ENCODE data around the gene GPR107.

GPR107 gene

GRCh38 chr9:130053109-130053503 lies 600 bp upstream of the GPR107 start:
- in situ Hi-C loops (cut with MboI; ENCODE audit: low sequenced_read_pairs) = no loop called here

- in situ Hi-C loops (cut with MboI; ENCODE audit: low sequenced_read_pairs) = no loop called here
Observed at GRCh38 chr9:130054325-130054786, 650 bp downstream of the GPR107 start.

- in situ Hi-C loops (cut with MboI; ENCODE audit: low sequenced_read_pairs) = no loop called here
Observed at GRCh38 chr9:130054820-130055219, 1.1 kb downstream of the GPR107 start.

GRCh38 chr9:130058154-130058553 lies 4.4 kb downstream of the GPR107 start:
- in situ Hi-C loops (cut with MboI; ENCODE audit: low sequenced_read_pairs) = no loop called here

- in situ Hi-C loops (cut with MboI; ENCODE audit: low sequenced_read_pairs) = no loop called here
Observed at GRCh38 chr9:130058887-130059286, 5.2 kb downstream of the GPR107 start.

GRCh38 chr9:130060296-130060695 lies 6.6 kb downstream of the GPR107 start:
- in situ Hi-C loops (cut with MboI; ENCODE audit: low sequenced_read_pairs) = no loop called here

GRCh38 chr9:130062750-130063149 lies 9.0 kb downstream of the GPR107 start:
- in situ Hi-C loops (cut with MboI; ENCODE audit: low sequenced_read_pairs) = no loop called here

- in situ Hi-C loops (cut with MboI; ENCODE audit: low sequenced_read_pairs) = no loop called here
Observed at GRCh38 chr9:130064621-130065020, 10.9 kb downstream of the GPR107 start.

GRCh38 chr9:130069048-130069447 lies 15.3 kb downstream of the GPR107 start:
- in situ Hi-C loops (cut with MboI; ENCODE audit: low sequenced_read_pairs) = no loop called here

- in situ Hi-C loops (cut with MboI; ENCODE audit: low sequenced_read_pairs) = no loop called here
Observed at GRCh38 chr9:130072515-130073235, 19.0 kb downstream of the GPR107 start.

GRCh38 chr9:130073373-130073772 lies 19.7 kb downstream of the GPR107 start:
- in situ Hi-C loops (cut with MboI; ENCODE audit: low sequenced_read_pairs) = no loop called here

- in situ Hi-C loops (cut with MboI; ENCODE audit: low sequenced_read_pairs) = no loop called here
Observed at GRCh38 chr9:130078547-130078946, 24.8 kb downstream of the GPR107 start.

- in situ Hi-C loops (cut with MboI; ENCODE audit: low sequenced_read_pairs) = no loop called here
Observed at GRCh38 chr9:130084337-130084736, 30.6 kb downstream of the GPR107 start.

GRCh38 chr9:130088051-130088450 lies 34.3 kb downstream of the GPR107 start:
- in situ Hi-C loops (cut with MboI; ENCODE audit: low sequenced_read_pairs) = no loop called here

GRCh38 chr9:130089141-130089540 lies 35.4 kb downstream of the GPR107 start:
- in situ Hi-C loops (cut with MboI; ENCODE audit: low sequenced_read_pairs) = no loop called here

GRCh38 chr9:130090915-130091314 lies 37.2 kb downstream of the GPR107 start:
- in situ Hi-C loops (cut with MboI; ENCODE audit: low sequenced_read_pairs) = no loop called here

GRCh38 chr9:130092910-130093309 lies 39.2 kb downstream of the GPR107 start:
- in situ Hi-C loops (cut with MboI; ENCODE audit: low sequenced_read_pairs) = no loop called here

GRCh38 chr9:130095872-130096271 lies 42.2 kb downstream of the GPR107 start:
- in situ Hi-C loops (cut with MboI; ENCODE audit: low sequenced_read_pairs) = no loop called here

- in situ Hi-C loops (cut with MboI; ENCODE audit: low sequenced_read_pairs) = no loop called here
Observed at GRCh38 chr9:130100681-130101080, 47.0 kb downstream of the GPR107 start.

GRCh38 chr9:130101915-130102314 lies 48.2 kb downstream of the GPR107 start:
- in situ Hi-C loops (cut with MboI; ENCODE audit: low sequenced_read_pairs) = no loop called here

- in situ Hi-C loops (cut with MboI; ENCODE audit: low sequenced_read_pairs) = no loop called here
Observed at GRCh38 chr9:130104491-130105193, 50.9 kb downstream of the GPR107 start.

- in situ Hi-C loops (cut with MboI; ENCODE audit: low sequenced_read_pairs) = no loop called here
Observed at GRCh38 chr9:130106860-130107233, 53.1 kb downstream of the GPR107 start.
